CD4-positive, alpha-beta T cell treated with Interferon alpha-2 for 1 hour (primary cell): ENCODE results near the gene RBM47.
"Not testable (repeated sequence)": the region's sequence is repeated elsewhere in the genome, so short reads cannot be mapped to it uniquely, and the experiment has no call there.

ENCODE experiments used
- DNase-seq, 2 donors: peaks; one replicate each; pipeline ENCODE4 v3.0.0-alpha.2; 2020 to 2022

The RBM47 gene

DNA sequence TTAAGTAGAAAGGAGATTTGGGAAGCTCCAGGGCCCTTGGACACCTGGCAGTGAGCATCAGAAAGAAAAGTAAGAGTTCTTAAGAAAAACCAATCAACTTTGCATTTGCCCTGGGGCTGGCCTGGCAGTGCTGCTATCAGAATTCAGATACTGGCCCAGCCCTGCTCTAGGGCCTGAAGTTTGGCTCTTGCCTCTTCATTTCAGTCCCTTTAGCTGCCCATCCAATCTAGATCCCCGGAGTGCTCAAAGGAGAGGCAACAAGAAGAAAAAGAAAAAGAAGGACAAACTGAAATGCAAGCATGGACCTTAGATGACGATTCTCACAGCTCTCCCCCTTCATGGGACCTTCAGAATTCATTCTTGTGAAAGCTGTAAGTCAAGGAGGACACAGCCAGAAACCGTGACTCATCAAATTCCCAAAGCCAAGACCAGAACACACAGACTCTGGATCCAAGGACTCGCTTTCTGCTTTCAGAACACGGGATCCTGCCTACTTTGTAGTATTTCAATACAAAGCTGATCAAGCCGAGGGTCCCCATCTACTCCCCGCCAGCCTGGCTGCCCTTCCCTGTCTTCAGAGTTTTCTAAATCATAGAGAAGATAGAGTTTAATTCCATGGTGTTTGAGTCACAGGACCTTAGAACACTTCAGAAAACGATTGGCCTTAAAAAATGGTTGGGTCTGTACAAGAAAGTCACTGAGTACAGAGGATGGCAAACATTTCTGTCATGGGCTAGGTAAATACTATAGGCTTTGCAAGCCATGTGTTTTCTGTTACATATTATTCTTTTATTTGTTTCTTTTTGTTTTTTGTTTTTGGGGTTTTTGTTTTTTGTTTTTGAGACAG is 103.7 kb downstream of the RBM47 start:
- no peak for DNase-seq

DNA sequence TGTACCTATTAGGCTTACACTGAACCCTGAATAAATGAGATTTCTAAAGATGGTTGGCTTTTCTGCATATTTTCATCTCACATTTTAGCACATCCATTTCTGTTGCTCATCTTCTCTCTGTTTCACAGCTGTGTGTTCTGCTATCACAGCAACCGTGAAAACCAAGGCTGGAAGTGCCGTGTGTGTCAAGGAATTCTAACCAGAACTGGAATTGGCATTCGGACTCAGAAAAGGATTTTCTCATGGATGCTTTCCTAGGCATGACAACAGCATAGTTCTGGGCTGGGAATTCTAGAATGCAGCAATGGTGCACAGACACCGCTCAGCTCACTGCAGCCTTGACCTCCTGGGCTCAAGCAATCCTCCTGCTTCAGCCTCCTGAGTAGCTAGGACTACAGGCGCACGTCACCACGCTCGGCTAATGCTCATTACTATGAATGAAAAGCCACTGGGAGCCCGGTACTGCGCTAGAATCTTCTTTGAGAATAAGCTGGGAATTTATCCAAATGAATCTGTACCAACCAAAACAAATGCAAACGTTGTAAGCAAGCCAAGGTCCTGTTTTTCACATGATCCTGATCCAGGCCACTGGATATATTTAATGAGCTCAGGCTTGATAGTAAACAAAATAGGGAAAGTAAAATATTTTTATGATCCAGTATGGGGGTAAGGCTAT is 105.2 kb downstream of the RBM47 start:
- no peak for DNase-seq

DNA sequence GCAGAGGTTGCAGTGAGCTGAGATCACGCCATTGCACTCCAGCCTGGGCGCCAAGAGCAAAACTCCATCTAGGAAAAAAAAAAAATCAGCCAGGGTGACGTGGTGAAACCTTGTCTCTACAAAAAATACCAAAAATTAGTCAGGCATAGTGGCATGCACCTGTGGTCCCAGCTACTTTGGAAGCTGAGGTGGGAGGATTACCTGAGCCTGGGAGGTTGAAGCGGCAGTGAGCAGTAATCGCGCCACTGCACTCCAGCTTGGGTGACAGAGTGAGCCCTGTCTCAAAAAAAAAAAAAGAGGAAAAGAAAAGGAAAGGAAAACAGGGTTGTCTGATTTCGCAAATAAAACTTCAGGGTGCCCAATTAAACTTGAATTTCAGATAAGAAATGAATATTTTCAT is 106.1 kb downstream of the RBM47 start:
- no peak for DNase-seq

DNA sequence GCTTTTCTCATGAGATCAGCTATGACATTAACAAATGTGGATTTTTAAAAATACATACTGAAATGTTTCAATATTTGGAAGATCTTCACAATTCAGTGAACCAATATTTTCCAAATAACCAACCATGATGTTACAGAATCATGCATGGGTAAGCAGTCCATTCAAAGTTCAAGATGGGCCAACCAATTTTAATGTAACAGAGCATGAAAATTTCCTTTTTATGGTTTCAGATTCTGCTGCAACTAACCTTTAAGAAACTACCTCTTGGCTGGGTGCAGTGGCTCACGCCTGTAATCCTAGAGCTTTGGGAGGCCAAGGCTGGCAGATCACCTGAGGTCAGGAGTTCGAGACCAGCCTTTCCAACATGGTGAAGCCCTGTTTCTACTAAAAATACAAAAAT is 107.7 kb downstream of the RBM47 start:
- no peak for DNase-seq

DNA sequence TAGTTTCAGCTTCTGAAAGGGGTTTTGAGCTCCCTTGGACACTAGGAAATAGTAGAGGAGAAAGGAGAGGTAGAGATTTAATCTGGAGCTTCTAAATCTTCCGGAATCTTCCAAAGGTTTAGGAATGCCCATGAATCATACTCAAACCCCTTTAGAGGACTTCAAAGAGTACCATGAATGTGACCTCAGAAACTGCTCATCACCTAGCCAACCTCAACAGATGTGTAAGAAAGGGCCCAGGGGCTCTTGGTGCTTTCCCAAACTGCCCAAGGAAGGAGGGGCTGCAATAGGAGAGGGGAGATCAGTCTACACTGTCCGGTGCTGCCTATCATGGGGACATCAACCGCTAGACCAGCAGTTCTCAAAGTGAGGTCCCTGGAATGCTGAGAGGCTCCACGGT is 109.1 kb downstream of the RBM47 start:
- no peak for DNase-seq

DNA sequence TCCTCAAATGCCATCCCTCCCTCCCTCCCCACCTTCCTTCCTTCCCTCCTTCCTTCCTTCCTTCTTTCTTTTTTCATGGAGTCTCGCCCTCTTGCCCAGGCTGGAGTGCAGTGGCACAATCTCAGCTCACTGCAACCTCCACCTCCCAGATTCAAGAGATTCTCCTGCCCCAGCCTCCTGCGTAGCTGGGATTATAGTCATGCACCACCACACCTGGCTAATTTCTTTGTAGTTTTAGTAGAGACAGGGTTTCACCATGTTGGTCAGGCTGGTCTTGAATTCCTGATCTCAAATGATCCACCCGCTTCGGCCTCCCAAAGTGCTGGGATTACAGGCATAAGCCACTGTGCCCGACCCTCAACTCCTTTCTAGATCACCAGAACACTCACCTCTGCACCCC is 112.6 kb downstream of the RBM47 start:
- not testable (repeated sequence) for DNase-seq

DNA sequence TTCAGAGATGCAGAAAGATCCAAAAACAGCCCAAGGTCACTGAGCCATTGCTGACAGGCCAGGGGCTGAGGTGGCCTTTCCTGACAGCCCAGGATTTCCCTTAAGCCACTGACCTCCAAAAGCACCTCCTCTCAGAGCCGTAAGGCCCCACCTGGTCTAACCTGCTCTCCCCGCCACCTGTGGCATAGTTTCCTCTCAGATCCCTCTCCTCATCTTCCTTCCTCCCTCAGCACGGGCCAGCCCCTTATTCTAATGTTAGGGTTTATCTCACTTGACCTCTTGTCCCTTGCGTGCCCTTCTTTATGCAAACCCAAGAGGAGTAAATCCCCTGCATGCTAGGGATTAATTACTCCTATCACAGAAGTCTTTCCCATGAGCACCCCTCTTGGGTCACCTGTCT is 113.0 kb downstream of the RBM47 start:
- DNase-seq = no peak

DNA sequence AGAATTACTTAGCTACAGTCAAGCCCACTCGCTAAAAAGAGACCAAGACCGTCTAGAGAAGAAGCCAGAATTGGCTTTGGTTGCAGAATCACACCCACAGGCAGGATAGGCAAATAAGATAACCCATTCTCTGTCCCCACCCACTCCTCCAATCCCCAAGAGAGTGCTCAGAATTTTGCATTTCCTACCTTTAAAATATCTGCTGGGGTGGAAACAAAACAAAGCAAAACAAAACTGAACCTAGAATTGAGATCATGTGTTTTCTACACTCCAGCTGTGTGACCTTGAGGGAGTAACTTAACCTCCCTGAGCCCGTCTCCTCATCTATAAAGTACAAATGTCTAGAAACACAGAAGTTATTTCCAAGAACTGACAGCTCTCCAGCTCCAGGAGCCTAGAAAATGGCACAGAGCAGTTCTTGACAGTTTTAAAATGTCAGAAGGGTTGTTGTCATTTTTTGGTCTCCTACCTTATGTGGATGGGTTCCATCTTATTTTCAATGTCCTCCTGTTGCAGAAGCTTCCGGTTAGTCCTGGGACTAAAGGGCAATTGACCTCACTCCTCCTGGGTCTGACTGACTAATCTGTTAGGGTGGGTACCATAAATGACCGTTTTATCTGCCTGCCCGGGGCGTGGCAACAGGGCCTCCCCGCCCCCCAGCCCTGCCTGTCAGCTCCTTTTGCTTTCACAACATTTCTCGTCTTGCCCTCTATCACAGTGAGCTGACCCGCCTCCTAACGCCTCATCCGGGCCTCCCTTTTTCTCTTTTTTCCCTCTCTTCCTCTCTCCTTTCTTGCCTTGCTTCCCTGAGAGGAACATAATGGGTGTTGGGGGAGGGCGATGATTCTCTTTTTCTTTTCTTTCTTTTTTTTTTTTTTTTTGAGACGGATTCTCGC is 114.0 kb downstream of the RBM47 start:
- peak in 1 of 2 donors; percentile 41 for DNase-seq

DNA sequence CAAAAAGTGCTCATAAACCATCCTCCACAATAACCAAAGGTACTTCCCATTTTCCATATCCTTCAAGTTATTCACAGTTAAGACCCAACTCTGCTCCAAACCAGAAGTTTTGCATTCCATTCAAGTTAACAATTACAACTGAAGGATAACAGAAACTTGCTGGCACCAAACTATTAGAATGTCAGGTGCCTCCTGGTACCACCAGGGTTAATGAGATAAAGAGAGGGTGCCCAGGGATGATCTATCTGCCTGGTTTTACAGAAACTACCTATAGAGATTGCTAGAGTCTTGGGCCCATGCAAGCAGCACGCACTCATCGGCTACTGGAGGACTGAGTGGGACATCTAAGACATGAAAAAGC is 114.6 kb downstream of the RBM47 start:
- DNase-seq = no peak

DNA sequence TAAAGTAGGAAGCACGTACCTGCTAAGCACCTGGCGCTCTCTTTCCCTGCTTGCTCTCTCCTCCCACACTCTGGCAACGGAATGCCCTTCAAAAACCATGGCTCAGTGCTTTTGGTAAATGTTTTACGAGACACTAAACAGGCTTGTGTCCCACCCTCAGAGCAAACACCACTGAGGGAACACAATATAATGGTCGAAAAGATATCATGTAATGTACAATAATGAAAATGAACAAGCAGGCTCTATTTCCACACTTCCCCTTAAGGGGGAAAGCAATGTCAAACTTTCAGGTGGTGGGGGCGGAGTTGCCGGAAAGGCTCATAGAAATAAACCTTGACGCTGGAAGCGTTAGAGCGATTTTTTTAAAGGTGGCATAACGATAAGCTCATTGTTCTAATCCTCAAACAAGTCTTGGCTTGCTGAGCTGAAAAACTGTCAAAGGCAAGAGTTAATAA is 115.1 kb downstream of the RBM47 start:
- DNase-seq = no peak

DNA sequence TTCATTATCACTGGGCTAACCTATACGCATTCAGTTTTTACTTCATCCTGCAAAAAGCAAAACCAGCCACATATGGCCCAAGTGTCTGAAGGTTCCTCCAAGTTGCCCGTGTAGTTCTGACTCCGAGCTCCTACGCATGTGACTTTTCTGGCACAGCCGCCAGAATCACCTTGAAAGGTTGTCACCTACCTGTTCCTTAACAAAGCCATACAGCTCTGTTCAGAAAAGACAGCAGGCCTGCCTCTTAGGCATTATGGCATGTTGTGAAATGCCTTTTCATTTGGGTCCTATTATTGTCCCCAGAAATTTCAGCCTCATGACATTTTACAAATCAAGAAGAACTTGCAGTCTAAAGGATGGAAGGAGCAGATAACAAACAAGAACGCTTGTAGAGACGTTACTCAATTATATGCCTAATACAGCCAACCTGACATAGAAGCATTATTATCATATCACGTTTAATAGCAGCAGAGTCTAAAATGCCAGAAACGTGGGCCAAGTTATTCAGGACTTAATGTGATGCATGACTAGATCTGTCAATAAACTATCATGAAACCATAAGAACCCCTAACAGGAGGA is 118.5 kb downstream of the RBM47 start:
- no peak for DNase-seq

DNA sequence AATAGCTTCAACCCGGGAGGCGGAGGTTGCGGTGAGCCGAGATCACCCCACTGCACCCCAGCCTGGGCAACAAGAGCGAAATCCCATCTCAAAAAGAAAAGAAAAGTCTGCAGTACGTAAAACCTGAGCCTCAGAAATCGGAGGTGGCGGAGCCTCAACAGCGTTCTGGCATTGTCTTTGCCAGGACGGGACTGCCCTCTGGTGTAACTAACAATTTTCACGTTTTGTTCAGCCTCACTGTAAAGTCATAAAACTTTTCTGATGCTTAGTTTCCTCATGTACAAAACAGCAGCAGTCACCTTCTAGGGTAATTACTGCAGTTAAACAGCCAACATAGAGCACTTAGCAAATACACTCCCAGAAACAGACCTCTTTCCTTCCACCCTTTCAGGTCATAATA is 121.7 kb downstream of the RBM47 start:
- peak in 1 of 2 donors; percentile 6 for DNase-seq

DNA sequence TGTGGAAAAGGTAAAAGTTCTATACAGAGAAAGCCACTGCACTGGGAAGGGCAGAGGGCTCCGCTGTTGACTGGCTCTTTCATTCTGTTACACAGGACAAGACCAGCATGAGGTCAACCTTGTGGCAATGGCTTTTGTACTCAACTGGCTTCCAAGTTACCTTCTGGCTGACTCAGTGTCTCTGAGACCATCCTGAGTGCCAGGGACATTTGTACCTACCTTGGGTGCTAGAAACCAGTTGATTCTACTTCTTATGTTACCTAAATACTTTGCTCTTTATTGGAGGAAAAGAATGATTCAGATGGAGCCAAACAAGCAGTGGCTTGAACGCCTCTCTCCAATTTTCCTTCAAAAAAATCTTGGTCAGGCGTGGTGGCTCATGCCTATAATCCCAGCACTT is 123.2 kb downstream of the RBM47 start:
- DNase-seq = no peak

DNA sequence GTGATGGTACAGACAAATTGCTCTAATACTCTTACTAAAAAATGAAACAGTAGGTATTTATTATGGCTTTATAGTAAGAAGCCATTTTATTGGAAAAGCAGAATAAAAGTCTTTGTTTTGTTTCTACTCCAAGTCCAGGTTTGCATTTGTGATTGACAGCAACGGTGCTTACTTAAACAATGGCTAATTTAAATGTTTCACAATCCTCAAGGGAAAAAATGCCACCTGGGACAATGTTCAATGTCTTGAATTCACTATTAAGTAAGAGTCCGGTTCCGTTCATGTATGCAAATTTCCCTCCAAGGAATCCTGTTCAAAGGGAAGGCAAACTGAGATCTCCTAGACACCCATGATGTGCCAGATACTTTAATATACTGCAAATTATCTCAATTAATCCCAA is 123.6 kb downstream of the RBM47 start:
- no peak for DNase-seq

DNA sequence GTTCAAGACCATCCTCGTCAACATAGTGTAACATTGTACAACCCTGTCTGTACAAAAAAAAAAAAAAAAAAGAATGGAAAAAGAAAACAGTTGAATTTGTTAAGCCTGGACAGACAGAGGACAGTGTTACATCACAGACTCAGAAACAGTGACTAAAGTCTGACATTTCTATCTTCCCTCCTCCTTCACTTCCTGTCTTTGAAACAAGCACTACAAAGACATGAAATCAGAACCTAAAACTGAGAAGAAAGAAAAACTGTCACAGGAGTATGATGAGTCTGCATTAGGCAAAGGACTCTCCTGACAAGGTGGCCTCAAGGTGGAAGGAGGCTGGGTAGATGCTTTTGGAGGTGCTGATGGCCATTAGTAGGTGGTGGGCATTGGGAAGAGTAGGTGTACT is 126.7 kb downstream of the RBM47 start:
- DNase-seq = no peak

DNA sequence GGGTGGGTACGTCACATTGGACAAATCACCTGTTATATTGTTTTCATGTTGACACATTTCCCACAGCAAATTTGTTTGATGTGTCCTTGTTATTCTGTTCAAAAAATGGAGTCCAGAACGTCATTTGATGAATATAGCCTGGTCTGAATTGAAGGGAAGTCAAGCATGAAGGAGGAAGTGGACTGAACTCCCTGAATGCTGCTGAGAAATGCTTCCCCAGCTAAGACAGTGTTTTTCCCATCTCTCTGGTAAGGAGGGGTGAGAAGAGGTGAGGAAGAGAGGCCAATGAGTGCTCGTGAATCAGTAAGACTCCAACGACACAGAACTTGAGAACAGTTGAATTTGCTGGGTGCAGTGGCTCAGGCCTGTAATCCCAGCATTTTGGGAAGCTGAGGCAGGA is 127.4 kb downstream of the RBM47 start:
- DNase-seq = no peak

DNA sequence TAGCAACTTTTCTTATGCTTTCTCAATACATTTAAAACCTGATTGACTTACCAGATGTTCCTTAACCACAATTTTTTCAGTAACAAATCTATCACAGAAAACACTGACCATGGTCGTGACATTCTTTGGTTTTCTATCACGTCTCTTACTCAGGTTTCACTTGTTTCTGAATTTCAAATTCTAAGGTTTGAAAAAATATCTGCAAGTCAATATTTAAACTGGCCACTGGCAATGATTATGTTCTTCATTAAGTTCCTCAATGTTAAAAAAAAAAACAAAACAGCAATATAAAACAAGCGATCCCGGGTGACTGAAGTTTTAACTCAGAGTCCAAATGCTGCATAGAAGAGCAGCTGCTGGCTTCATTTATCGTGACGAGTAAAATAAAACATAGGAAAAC is 128.9 kb downstream of the RBM47 start:
- DNase-seq = no peak

DNA sequence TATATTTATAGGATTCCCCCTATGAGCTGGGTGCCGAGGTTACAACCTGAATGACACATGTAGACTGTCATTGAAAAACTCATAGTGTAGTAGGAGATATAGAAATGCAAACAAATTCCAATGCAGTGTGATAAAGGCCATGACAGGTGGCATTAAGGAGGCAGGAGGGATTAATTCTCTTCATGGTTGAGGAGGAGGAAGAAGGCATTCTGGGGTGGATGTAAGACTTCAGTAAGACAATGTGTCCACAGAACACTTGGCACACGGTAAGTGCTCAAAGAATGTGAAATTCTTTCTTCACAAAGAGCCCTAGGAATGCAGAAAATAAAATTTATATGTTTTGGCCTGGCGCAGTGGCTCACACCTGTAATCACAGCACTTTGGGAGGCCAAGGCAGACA is 136.5 kb downstream of the RBM47 start:
- DNase-seq = no peak

DNA sequence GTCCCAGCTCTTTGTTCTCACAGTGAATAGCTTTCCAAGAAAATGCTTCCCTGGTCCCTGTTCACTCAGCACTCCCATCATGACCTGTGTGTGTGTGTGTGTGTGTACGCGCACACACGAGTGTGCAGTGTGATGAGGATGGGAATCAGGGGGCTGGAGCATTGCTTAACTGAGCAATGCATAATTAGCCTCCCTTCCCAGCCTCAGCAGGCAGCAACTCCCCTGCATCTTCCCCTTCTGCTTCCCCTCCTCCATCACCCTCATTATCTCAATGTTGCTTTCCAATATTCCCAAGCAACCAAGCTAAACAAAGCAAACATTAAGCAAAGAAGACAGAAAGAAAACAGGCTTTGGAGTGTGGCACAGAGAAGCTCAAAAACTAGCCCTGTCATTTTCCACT is 137.0 kb downstream of the RBM47 start:
- DNase-seq = no peak

DNA sequence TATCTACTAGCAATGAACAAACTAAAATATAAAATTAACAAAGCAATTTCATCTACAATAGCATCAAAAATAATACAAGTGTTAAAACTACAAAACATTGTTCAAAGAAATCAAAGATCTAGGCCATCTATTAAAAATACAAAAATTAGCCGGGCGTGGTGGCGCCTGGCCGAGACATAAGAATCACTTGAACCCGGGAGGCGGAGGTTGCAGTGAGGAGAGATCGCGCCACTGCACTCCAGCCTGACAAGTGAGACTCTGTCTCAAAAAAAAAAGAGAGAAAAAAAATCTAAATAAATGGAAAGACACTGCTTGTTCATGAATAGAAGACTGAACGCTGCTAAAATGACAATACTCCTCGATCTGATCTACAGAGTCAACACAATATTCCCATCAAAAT is 139.2 kb downstream of the RBM47 start:
- DNase-seq = no peak

DNA sequence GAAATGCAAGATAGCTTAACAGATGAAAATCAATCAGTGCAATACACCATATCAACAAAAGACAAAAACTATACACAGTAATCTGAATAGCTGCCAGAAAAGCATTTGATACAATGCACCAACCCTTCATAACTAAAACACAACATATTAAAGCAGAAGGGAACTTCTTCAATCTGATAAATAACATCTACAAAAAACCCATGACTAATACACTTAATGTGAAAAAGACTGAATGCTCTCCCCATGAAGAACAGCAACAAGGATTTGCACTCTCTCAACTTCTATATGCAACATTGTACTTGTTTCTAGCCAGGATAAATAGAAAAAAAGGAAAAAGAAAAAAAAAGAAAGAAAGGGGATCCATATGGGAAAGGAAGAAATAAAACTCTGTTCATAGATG is 139.7 kb downstream of the RBM47 start:
- no peak for DNase-seq

DNA sequence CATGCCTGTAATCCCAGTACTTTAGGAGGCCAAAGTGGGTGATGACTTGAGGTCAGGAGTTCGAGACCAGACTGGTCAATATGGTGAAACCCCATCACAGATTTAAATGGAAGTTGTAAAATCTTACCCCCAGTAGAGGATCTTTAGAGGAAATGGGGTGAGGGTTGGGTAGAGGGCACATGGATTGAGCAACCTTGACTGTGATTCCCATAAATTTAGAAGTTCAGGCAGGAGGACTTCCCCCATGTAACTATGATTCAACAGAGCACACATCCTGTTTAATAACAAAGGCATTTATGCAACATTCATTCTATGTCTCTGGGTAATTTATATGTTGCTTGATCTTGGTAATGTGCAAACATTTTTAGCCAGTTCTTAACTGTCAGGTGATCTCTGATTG is 143.1 kb downstream of the RBM47 start:
- peak; percentile 11 to 54 for DNase-seq
